ENCODE data around the gene APOBEC3G.

DNA sequence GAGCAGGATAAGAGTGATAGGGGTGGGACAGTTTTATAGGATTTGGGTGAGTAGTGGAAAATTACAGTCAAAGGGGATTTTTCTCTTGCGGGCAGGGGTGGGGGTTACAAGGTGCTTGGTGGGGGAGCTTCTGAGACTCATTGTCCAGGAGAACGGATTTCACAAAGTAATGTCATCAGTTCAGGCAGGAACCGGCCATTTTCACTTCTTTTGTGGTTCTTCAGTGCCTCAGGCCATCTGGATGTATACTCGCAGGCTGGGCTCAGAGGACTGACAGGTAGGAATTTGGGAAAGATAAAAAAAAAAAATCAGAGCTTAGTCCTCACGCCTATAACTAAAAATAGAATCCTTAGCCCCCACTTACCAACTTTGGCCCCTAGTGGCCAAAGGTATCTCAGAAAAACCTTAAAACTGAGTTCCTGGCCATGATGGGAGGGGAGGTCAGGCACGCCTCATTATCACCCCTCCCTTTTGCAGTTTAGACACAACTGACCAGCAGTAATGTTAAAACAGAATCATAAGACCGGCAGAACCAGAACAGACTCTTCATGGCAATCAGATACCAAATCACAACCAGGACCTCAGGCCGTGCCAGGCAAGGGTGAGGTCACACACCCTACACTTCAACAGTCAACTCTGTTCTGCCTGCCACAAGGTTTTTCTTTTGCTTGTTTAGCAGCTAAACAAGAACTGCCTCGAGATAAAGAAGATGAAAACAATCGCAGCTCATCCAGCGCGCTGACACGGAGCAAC is 8.9 kb upstream of the APOBEC3G start:
- TF ChIP-seq, protein P1, sequence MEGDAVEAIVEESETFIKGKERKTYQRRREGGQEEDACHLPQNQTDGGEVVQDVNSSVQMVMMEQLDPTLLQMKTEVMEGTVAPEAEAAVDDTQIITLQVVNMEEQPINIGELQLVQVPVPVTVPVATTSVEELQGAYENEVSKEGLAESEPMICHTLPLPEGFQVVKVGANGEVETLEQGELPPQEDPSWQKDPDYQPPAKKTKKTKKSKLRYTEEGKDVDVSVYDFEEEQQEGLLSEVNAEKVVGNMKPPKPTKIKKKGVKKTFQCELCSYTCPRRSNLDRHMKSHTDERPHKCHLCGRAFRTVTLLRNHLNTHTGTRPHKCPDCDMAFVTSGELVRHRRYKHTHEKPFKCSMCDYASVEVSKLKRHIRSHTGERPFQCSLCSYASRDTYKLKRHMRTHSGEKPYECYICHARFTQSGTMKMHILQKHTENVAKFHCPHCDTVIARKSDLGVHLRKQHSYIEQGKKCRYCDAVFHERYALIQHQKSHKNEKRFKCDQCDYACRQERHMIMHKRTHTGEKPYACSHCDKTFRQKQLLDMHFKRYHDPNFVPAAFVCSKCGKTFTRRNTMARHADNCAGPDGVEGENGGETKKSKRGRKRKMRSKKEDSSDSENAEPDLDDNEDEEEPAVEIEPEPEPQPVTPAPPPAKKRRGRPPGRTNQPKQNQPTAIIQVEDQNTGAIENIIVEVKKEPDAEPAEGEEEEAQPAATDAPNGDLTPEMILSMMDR (IDR thresholded peaks at IDR 0.05): peak; percentile 54
- TF ChIP-seq EZH2 (IDR thresholded peaks at IDR 0.05; ENCODE audit: borderline replicate concordance, insufficient read depth, low read depth, low read length, poor library complexity, severe bottlenecking): no peak
